ENCODE data around the gene GIMAP6. TPM values are rescaled to one million over a fixed set of nuclear protein-coding genes. Genes with fewer than 3 reads are reported as not detected.
"Not testable (repeated sequence)": the region's sequence is repeated elsewhere in the genome, so short reads cannot be mapped to it uniquely, and the experiment has no call there.

Gene GIMAP6
- total RNA-seq, 1 experiment from 2014 or later: 0.56 TPM

DNA sequence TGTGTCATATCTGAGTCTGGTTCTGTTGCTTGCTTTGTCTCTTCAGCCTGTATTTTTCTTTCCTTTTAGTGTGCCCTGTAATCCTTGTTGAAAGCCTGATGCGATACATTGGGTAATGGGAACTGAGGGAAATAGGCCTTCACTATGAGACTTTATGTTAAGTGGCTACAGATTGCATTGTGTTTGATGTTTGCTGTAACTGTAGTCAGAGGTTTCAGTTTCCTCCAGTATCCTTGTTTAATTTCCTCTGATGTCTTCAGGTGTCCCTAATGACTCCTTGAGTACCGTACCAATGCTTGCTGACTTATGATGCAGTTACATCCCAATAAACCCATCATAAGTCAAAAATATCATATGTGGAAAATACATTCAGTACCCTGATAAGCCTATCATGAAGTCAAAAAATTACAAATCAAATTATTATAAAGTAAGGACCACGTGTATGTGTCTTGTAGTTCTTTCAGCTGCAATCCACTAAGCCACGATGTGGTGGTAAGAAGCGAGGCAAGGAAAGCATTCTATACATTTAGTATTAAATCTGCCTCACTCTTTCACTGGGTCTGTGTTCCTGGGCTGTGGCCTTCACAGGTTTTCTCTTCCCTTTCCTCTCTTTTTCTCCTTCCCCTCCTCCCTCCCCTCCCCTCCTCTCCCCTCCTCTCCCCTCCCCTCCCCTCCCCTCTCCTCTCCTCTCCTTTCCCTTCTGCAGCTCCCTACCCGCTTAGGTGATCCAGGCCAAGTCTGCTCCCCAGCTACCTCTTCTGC is 13.3 kb upstream of the GIMAP6 start:
- DNase-seq (ENCODE audit: low spot score): no peak

DNA sequence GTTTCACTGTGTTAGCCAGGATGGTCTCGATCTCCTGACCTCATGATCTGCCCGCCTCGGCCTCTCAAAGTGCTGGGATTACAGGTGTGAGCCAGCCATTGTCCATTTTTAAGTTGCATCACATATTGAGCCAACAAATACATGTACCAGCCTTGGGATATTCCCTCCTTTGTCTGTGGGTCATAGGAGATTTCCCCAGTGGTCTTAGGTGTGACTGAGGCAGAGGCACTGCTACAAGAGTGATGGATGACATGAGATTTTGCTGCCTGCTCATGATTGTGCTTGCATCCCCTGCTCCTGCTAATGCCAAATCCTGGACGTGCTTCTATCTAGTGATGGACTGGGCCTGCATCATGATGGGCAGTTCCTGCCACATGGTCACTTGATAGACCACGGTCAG is 10.7 kb upstream of the GIMAP6 start:
- no peak for DNase-seq (ENCODE audit: low spot score)

DNA sequence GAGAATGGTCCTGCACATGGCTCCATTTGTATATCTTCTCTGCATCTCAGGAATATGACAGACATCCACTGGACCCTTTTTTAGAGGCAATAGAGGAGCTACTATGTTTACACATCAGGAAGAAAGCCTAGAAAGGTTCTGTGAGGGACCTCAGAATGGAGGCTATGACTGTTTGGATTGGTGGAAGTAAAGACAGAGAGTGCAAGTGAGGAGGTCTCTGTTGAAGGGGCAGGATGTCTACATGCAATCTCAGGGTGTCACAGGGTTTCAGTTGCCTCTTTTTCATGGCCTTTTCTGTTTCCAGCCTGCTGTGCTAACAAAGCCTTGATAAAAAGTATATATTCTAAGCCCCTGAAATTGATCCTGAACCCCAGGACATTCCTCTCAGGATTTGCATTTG is 9.7 kb upstream of the GIMAP6 start:
- no peak for DNase-seq (ENCODE audit: low spot score)

DNA sequence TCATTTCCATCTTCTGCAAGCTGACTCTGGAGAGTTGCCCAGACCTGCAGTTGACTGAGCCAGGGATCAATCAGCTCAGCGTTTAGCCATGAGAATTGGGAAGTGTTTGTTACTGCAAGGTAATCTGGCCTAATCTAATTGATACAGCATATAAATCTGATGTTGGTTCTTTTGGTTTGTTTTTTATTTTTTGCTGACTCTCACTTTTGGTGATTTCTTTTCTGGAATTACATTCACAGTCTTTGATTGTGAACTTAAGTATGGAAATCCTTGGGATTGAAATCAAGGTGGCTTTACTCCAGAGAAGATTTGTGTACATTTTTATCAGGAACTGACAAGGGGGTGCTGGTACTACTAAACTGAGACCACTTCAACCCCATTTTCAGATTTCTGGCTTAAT is 1.7 kb upstream of the GIMAP6 start:
- no peak for DNase-seq (ENCODE audit: low spot score)

DNA sequence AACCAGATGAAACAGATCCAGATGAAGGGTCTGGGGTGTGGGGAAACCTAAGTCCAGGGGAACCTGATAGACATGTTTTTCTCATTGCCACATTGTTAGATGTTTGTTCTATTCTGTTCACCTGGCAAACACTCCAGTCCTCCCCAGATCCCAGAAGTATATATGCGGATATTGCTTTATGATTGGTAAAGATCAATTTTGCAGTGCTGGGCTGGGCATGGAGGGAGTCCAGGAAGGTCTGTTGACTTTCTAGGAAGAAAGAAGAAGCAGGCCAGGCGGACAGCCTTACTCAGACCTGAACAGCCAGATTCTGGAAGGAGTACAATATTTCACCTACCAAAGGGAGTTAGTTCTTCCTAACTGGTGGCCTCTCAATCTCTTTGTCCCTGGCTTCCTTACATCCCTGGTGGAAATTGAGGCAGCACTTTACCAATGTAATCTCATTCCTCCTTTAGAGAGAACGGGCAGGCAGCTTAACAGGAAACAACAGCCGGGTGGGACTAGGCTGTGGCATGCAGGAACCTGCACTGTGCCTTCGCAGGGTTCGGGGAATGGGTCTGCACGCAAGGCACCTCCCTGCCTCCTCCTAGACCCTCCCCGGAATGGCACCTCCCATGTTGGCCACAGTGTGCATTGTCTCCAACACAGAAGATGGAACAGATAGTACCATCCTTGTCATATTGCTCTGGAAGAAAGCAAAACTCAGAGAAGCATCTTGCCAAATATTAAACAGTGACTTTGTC is 930 bp downstream of the GIMAP6 start:
- no peak for DNase-seq (ENCODE audit: low spot score)

DNA sequence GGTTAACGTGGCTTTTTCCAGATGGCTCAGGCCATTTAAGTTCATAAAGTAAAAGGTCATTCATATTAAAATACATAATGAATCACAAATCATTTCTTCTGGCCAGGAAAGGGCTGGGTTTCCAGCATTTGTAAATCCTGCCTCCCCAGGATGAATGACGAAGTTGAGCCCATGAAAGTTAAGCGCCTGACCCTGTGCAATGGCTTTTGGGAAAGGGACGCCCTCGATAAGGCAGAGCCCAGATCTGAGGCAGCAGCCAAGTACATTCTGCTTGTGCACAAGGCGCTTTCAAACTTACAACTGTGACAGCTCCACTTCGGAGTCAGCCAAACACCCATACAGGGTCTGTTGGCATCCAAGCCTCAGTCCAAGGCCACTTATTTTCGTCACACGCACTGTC is 2.8 kb downstream of the GIMAP6 start:
- DNase-seq (ENCODE audit: low spot score): no peak

DNA sequence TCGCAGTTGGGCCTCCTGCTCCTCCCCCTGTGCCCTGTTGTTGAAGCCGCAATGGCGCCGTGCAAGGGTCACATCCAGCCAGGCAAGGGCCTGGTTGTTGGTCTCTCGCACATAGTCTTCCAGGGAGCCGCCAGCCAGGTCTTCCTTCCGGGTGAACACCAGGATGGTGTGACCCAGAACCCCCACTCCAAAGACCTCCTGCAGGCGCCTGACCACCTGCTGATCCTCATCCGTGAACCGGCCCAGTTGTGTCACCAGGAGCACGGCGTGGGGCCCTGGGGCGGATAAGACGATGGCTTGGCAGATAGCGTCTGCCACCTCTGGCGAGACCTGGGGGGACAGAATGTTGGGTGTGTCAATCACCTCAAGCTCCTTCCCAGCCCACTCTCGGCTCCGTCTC is 4.2 kb downstream of the GIMAP6 start:
- DNase-seq (ENCODE audit: low spot score): no peak

DNA sequence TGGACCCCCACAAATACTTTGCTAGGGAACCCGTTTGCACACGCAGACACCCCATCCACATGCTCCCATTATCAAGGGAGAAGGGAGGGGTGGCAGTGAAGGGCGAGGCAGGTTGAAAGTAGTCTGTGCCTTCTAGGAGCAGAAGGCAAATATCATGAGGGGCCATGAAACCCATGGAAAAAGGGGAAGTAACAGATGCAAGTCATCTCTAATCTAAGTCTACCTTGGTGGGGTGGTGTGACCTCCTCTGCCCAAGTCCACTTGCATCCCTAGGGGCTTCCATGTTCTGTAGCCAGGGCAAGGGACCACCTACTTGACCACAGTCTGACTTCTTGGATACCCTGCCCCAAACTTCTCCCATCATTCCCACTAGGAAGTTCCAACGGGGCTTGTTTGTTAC is 5.5 kb downstream of the GIMAP6 start:
- DNase-seq (ENCODE audit: low spot score): no peak

DNA sequence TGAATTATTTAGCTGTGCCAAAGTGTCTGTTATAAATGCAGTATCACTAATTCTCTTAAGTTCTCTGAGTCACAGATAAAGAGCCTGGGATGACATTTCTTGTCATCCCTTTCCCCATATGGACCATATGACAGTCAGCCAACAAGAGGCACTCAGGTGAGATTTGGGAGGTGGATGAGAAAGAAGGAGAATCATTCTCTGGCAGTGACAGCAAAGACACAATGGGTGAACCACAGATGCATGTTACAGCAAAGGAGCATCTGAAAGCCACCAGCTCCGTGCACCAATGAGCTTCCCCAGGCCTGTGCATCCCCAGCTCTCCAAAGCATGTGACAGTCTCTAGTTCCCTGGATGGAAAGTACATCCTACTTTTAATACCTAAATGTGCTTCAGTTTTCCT is 10.8 kb downstream of the GIMAP6 start:
- no peak for DNase-seq (ENCODE audit: low spot score)

DNA sequence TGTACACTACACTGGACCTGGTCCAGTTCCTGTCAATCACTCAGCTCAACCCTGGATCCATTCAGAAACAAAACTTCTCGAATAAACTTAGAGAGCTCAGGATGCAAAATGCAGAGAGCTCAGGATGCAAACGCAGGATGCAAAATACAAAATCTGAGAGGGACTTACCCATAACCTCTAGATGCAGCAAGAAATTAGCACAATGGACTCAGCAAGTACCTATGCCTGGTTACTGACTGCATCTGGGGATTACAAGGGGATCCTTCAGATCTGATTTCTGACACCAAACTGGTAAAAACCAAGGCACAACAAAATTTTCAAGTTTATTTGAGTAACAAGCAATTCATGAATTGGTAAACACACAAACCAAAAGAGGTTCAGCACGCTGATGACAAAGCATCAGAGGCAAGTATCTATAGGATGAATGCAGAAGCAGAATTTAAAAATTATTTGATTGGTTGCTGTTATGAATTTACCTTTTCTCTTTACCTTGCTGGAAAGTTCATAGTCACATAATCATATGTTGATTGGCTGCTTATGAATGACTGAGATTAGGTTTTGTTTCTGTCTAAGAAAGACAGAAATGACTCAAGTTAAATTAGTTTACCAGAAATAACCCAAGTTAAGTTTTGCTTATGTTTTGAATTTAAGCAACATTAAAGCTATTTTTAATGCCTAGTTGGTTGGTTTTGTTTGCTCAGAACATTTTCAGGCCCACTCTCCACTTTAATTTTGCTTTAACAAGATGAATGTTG is 11.4 kb downstream of the GIMAP6 start:
- DNase-seq (ENCODE audit: low spot score): no peak

DNA sequence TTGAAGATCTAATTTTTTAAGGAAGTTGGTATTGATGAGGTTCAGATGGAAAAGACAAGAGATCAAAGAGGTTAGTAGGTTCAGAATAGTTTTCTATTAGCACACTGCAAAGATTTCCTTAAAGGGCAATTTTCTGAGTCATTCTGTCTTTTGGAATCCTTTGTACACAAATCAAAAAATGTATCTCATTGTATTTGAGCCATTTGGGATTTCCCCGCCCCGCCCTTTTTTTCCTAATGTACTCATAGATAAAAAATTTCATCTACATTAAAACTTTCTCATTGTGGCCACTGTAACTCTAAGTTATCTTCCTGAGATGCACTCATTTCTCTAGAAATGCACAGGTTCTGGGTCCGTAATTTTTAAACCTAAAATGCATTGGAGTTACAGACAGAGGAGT is 12.1 kb downstream of the GIMAP6 start:
- no peak for DNase-seq (ENCODE audit: low spot score)

DNA sequence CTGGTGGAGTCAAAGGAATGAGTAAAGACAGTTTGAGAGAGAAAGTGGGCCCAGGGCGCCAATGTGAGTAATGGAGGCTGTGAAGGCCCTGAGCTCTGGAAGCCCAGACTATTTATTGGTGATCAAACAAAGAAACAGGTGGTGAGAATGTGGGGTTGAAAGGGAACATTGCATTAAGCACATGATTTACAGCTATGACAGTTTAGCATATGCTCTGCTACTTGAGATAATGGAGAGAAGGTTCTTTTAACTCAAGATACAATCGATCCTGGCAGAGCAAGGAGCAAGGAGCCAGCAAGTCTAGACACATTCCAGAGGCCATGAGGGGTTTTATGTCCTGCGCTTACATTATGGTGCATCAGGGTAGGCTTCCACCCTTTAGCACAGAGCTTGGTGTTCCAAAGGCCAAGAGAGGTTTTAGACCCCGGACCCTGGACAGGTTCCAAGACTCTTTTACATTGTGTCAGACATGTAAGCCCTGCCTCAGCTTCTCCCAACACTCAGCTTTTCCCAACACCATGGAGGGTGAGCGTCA is 16.9 kb downstream of the GIMAP6 start:
- DNase-seq (ENCODE audit: low spot score): not testable (repeated sequence)

DNA sequence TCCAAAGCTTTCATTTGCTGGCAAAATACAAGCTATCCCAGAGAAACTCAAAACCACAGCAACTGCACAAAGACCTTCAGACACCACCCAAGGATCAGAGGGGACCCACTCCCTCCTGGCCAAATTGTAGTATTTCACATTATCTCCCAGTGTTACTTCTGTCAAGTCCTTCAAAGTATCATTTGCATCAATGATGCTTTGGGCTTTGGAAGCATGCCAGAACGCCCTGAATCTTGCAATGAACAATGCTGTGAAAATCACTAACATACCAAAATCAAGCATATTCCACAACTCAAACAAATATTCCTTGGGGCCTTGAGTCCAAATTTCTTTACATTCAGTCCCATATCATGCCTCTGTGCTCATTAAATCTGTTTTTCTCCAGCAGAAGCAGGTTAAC is 17.8 kb downstream of the GIMAP6 start:
- not testable (repeated sequence) for DNase-seq (ENCODE audit: low spot score)

DNA sequence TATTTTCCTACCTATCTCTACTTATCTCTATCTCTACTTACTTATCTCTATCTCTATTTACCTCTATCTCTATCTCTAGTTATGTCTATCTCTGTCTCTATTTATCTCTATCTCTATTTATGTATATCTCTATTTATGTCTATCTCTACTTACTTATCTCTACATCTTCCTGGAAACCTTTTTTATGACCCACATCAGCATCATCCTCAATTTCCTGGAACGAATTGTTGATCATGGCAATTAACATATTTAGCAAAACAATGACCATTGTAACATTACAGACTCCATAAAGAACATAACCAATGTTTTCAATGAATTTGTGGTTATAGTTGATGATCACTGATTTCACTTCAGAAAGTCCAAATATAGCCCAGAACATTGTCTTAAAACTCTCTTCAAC is 18.3 kb downstream of the GIMAP6 start:
- DNase-seq (ENCODE audit: low spot score): no peak

DNA sequence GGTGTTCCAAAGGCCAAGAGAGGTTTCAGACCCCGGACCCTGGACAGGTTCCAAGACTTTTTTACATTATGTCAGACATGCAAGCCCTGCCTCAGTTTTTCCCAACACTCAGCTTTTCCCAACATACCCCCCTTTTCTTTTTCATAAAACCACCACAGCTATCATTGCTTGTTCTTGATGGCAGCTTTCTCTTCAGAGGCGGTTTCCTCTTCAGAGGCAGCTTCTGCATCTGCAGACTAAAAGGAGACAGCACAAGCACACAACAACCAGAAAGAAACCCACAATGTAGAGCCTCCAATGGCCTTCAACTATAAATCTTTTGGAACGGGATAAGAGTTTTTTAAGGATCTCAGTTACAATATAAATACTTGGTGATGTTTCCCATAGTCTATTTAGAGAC is 19.3 kb downstream of the GIMAP6 start:
- DNase-seq (ENCODE audit: low spot score): no peak

DNA sequence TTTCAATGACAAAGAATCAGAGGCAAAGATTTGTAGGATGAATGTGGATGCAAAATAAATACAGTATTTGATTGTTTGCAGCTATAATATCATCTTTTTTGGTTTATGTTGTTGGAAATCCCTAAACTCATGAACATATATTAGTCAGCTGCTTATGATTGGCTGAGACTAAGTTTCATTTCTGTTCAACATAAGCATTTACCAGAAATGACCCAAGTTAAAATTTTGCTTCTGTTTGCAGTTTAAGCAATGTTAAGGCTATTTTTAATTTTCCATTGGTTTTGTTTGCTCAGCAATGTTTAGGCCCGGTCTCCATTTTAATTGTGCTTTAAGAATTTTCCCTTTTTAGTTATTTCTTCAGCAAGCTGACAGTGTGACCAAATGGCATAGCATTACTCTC is 22.0 kb downstream of the GIMAP6 start:
- no peak for DNase-seq (ENCODE audit: low spot score)

DNA sequence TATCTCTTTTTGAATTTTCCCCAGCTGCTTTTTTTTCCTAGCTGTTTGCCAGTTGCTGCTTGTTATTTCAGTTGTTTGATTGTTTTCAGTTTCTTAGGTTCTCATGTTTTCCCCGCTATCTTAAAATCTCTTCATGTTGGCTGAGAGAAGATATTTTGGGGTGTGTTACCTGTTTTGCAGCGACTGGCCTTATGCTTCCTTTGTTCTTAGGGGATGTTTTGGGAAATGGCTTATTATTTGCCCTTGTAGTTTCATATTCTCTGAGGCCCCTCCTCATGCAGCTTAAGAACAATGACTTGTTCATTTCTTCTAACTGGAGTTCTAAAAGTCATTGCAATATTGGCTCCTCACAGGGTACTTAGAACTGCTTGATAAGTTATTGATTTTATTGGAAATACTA is 28.6 kb downstream of the GIMAP6 start:
- not testable (repeated sequence) for DNase-seq (ENCODE audit: low spot score)

DNA sequence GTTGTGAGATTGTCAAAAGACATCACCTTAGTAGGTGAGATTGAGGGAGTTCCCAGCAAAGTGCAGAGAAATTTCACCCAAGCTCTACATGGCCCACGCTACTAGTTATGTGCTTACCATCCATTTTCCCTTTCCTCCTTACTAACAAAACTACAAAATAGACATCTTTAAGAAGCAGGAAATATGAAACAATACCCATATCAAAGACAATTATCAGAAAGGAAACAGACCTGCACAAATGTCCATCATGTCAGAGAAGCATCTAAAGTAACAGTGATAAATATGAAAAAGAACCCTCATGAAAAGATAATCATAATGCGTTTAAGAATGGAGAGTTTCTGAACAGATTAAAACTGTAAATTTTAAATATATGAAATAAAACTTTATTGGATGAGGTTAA is 36.8 kb downstream of the GIMAP6 start:
- no peak for DNase-seq (ENCODE audit: low spot score)

DNA sequence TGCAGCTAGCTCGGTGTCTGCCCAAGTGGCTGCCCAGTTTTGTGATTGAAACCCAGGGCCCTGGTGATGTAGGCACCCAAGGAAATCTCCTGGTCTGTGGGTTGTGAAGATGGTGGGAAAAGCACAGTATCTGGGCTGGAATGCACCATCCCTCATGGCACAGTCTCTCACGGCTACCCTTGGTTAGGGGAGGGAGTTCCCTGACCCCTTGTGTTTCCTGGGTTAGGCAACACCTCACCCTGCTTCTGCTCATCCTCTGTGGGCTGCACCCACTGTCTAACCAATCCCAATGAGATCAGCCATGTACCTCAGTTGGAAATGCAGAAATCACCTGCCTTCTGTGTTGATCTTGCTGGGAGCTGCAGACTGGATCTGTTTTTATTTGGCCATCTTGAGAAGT is 37.4 kb downstream of the GIMAP6 start:
- no peak for DNase-seq (ENCODE audit: low spot score)

DNA sequence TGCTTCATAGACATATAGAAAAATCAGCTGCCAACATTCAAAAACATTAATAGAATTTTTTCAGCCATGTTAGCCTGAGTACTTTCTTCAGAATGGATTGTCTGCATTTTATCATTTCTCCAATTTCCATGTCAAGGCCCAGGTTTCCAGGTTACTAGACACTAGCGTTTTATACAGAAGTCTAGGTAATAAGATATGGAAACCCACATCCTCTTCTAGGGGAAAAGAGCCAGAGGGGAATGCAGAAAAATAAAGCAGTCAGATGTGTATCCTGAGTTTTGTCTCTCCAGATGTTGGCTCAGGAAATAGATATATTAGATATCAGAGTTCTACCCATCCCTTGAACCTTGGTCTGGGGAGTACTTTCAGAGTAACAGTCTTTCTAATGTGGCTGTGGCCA is 44.6 kb downstream of the GIMAP6 start:
- no peak for DNase-seq (ENCODE audit: low spot score)

DNA sequence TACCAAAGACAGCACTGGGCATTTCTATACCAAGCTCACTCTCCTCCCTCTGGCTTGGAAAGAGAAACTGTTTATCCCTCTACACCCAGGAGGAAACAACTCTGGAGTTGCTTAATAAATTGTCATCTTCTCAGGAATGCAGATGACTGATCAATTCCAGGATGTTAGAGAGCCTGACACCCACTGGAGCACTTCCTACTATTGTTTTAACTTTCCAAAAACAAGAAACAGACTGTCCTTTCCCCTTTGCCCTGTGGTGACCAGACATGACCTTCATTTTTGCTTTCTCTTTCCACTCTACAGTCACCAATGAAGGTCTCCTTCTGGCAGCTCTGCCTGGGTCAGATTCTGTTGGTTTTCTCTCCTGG is 45.4 kb downstream of the GIMAP6 start:
- no peak for DNase-seq (ENCODE audit: low spot score)

DNA sequence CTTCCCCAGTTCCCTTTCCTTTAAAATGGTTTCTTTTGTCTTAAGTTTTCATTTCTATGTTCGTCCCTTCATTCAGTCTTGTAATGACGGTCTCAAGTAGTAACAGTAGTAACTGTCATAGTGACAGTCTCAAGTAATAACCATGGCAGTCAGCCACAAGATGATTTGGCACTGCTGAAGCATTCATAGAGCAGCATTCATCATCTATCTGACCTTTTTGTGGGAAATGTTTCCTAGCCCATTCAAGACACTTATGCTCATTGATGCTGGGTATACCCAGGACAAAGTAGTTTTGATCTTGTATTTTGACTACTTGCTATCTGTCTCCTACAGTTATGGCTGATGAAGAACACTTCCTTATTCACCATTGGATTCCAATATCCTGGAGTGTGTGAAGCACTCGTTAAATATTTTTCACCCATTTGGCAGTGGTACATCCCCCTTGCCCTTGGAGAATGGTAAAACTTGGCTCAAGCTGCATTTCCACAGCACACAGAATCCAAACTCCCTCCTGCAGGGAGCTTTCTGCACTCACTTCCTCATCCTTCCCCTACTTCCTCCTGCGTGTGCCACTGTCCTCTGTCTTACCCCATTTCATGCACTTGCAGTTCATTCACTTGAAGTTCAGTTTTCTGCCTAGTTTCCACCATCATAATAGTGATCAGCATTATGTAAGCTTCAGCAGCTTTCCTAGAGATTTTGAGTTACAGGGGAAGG is 46.0 kb downstream of the GIMAP6 start:
- DNase-seq (ENCODE audit: low spot score): no peak
